Measurements from ENCODE around the gene STX4. TPM values are rescaled to one million over a fixed set of nuclear protein-coding genes. Genes with fewer than 3 reads are reported as not detected.

Gene STX4
- total and polyA plus RNA-seq, 9 of the 15 experiments (the other 6 are each of a cell fraction or from before 2014, with no cell fraction given), result 3.2 to 48.0 (median 21.5) TPM

DNA sequence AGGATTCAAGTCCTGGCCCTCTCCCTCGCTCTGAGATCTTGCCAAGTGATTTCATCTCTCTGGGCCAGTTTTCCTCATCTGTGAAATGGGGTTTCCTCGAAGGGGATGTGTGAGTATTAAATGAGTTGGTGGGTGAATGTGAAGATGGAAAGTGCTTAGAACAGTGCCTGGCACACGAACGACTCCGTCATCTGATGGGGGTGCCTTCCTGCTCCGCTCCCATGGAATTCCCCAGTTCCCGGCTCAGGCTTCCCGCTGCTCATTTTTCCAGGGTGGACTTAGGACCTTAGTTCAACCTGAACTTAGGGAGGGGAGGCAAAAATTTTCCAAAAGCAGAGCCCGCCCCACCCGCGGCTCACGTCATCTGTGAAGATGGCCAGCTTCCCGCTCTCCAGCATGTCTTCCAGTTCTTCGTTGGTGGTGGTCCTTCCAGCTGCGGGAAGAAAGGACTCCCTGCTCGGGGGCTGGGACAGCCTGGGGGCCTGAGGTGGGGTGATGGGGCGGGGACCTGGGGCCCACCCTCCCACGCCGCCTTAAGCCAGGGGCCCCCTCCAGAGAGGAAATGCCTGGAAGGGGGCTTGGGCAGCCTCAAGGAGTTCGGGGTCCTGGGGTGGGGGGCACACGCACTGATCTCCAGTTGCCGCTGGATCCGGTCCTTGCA lies 36.9 kb upstream of the STX4 start (continued):
- TF ChIP-seq ZKSCAN1 (IDR thresholded peaks at IDR 0.05; ENCODE audit: low read depth, low read length), result no peak
- no peak for TF ChIP-seq CAMTA2 (CRISPR knock-in tag; conservative IDR thresholded peaks at IDR 0.05)
- no peak for TF ChIP-seq BRF1 (IDR thresholded peaks at IDR 0.05; ENCODE audit: borderline replicate concordance, extremely low read depth, insufficient read length)
- TF ChIP-seq YY1 (IDR thresholded peaks at IDR 0.05; ENCODE audit: borderline replicate concordance in 1 of 3, control insufficient read depth in 1 of 3, extremely low read depth in 1 of 3, insufficient read depth in 3 of 3, insufficient read length in 1 of 3, insufficient replicate concordance in 2 of 3, low read depth in 1 of 3, low read length in 2 of 3), result peak in 1 of 3 experiments; percentile 38
- no peak for TF ChIP-seq CSDE1 (IDR thresholded peaks at IDR 0.05)
- TF ChIP-seq ASH1L (IDR thresholded peaks at IDR 0.05; ENCODE audit: borderline replicate concordance, low read depth, partially characterized antibody), result no peak
- no peak for TF ChIP-seq NCOA2 (IDR thresholded peaks at IDR 0.05; ENCODE audit: partially characterized antibody in 2 of 2)
- TF ChIP-seq, protein P1, sequence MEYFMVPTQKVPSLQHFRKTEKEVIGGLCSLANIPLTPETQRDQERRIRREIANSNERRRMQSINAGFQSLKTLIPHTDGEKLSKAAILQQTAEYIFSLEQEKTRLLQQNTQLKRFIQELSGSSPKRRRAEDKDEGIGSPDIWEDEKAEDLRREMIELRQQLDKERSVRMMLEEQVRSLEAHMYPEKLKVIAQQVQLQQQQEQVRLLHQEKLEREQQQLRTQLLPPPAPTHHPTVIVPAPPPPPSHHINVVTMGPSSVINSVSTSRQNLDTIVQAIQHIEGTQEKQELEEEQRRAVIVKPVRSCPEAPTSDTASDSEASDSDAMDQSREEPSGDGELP (CRISPR knock-in tag; IDR thresholded peaks at IDR 0.05; ENCODE audit: borderline replicate concordance), result 0 out of 2 replicates have a peak, but pooled peaks have one; percentile 10
- TF ChIP-seq BCOR (IDR thresholded peaks at IDR 0.05), result peak; percentile 78
- no peak for TF ChIP-seq ZFP36 (IDR thresholded peaks at IDR 0.05; ENCODE audit: low read depth, low read length, partially characterized antibody)
- peak; percentile 63; the same call in 1 of the 2 replicates for TF ChIP-seq BRD4 (IDR thresholded peaks at IDR 0.05)
- peak; percentile 61; the same call in 1 of the 2 replicates for TF ChIP-seq SMARCA5 (IDR thresholded peaks at IDR 0.05)
- no peak for TF ChIP-seq TCF7 (IDR thresholded peaks at IDR 0.05; ENCODE audit: borderline replicate concordance)
- TF ChIP-seq SNIP1 (IDR thresholded peaks at IDR 0.05; ENCODE audit: low read depth), result peak; percentile 81
- TF ChIP-seq, protein P2, sequence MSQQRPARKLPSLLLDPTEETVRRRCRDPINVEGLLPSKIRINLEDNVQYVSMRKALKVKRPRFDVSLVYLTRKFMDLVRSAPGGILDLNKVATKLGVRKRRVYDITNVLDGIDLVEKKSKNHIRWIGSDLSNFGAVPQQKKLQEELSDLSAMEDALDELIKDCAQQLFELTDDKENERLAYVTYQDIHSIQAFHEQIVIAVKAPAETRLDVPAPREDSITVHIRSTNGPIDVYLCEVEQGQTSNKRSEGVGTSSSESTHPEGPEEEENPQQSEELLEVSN (IDR thresholded peaks at IDR 0.05; ENCODE audit: borderline replicate concordance in 1 of 2, extremely low read depth in 1 of 2, insufficient read depth in 1 of 2, insufficient read length in 1 of 2, low read depth in 1 of 2, low read length in 1 of 2, poor library complexity in 1 of 2, severe bottlenecking in 1 of 2), result peak in 1 of 2 experiments; percentile 63
- TF ChIP-seq, protein P3, sequence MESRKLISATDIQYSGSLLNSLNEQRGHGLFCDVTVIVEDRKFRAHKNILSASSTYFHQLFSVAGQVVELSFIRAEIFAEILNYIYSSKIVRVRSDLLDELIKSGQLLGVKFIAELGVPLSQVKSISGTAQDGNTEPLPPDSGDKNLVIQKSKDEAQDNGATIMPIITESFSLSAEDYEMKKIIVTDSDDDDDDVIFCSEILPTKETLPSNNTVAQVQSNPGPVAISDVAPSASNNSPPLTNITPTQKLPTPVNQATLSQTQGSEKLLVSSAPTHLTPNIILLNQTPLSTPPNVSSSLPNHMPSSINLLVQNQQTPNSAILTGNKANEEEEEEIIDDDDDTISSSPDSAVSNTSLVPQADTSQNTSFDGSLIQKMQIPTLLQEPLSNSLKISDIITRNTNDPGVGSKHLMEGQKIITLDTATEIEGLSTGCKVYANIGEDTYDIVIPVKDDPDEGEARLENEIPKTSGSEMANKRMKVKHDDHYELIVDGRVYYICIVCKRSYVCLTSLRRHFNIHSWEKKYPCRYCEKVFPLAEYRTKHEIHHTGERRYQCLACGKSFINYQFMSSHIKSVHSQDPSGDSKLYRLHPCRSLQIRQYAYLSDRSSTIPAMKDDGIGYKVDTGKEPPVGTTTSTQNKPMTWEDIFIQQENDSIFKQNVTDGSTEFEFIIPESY (CRISPR knock-in tag; IDR thresholded peaks at IDR 0.05), result no peak
- TF ChIP-seq ZNF3 (CRISPR knock-in tag; IDR thresholded peaks at IDR 0.05), result peak; percentile 33; the same call in 1 of the 2 replicates
- TF ChIP-seq ZNF197 (CRISPR knock-in tag; IDR thresholded peaks at IDR 0.05; ENCODE audit: low read depth), result 0 out of 2 replicates have a peak, but pooled peaks have one; percentile 42
- TF ChIP-seq SMAD2 (IDR thresholded peaks at IDR 0.05; ENCODE audit: low read depth, low read length), result no peak
- peak; percentile 45 for TF ChIP-seq CREM (IDR thresholded peaks at IDR 0.05; ENCODE audit: low read depth)
- no peak for TF ChIP-seq ELF2 (CRISPR knock-in tag; IDR thresholded peaks at IDR 0.05)
- TF ChIP-seq CREB1 (IDR thresholded peaks at IDR 0.05), result 0 out of 2 replicates have a peak, but pooled peaks have one; percentile 23
- no peak for TF ChIP-seq CREB1 (CRISPR knock-in tag; IDR thresholded peaks at IDR 0.05)

Data from K562 (cell line).